SJCRH30 (cell line): ENCODE results near the gene NELL1. TPM values are rescaled to one million over a fixed set of nuclear protein-coding genes. Genes with fewer than 3 reads are reported as not detected.

Source experiments
- DNase-seq, 2 experiments: peaks; one replicate each; pipeline ENCODE4 v3.0.0-alpha.2; 2015 to 2020
- H3K27ac ChIP-seq: fragments of 250-450 bp; sonication (Bioruptor Pico); 2 replicates; pipeline ENCODE4 v1.5.1; 2020; ENCODE audit warnings: mild to moderate bottlenecking, moderate library complexity
- H3K27me3 ChIP-seq: fragments of 250-450 bp; sonication (Bioruptor Pico); 2 replicates; pipeline ENCODE4 v1.5.1; 2020; ENCODE audit warnings: mild to moderate bottlenecking, moderate library complexity
- H3K36me3 ChIP-seq: fragments of 250-450 bp; sonication (Bioruptor Pico); 2 replicates; pipeline ENCODE4 v1.5.1; 2020; ENCODE audit warnings: mild to moderate bottlenecking, moderate library complexity
- H3K4me1 ChIP-seq: fragments of 250-450 bp; sonication (Bioruptor Pico); 2 replicates; pipeline ENCODE4 v1.5.1; 2020; ENCODE audit warnings: mild to moderate bottlenecking, moderate library complexity
- H3K4me3 ChIP-seq: fragments of 250-450 bp; sonication (Bioruptor Pico); 2 replicates; pipeline ENCODE4 v1.5.1; 2020; ENCODE audit warnings: mild to moderate bottlenecking, moderate library complexity
- H3K9me3 ChIP-seq: fragments of 250-450 bp; sonication (Bioruptor Pico); replicated peaks from 2 replicates; pipeline ENCODE4 v1.5.1; 2020; ENCODE audit warnings: mild to moderate bottlenecking, moderate library complexity
- total RNA-seq: library from RNA; depleted of rRNA; stranded (reverse); fragments of >200 nt; shearing (Covaris generic); gene quantifications from 2 replicates; pipeline ENCODE4 v1.2.3, GENCODE V29; 2014

The NELL1 gene
- total RNA-seq, 1 experiment from 2014 or later = 176 TPM

DNA sequence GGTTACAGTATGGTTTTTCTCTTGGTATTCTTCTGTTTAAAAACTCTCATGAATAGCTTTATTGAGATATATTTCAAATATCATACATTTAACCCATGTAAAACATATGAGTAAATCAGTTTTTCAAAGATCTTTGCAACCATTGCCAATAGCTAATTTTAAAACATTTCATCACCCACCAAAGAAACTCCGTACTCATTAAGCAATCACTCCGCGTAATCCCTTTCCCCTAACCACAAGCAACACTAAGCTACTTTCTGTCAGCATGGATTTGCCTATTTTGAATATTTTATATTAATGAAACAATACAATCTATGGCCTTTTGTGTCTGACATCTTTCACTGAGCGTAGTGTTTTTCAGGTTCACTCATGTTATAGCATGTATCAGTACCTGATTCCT is 825.6 kb downstream of the NELL1 start:
- Histone ChIP-seq H3K9me3 (peaks cover 10% of the 10 kb centered on the region), H3K4me1 (peaks cover under 1% of the 10 kb centered on the region; the same call in 1 of the 2 replicates), H3K4me3 (no peak overlapping the region), H3K27ac (no peak overlapping the region), H3K36me3 (no peaks in the 10 kb centered on the region), H3K27me3 (no peaks in the 10 kb centered on the region)
- no peak for DNase-seq

DNA sequence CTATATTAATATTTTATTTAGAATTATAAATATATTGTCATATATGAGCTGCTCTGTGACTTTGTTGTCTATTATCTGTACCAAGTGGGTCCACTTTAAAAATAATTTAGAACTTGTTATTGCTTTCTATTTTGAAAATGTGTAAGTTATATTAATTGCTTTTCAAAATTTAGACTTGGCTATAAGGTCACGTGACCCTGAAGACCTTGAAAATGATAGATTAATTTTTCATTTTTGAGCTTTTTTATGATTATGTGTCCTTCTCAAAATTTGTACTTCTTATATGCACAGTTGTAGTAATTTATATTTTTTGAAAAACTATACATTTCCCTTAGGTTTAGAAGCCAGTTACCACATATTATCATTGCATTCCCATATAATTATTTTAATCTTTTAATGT is 826.5 kb downstream of the NELL1 start:
- Histone ChIP-seq H3K36me3 (no peaks in the 10 kb centered on the region), H3K4me1 (no peaks in the 10 kb centered on the region), H3K4me3 (no peak overlapping the region), H3K27me3 (no peaks in the 10 kb centered on the region), H3K27ac (no peak overlapping the region), H3K9me3 (peaks cover 5% of the 10 kb centered on the region)
- no peak for DNase-seq

DNA sequence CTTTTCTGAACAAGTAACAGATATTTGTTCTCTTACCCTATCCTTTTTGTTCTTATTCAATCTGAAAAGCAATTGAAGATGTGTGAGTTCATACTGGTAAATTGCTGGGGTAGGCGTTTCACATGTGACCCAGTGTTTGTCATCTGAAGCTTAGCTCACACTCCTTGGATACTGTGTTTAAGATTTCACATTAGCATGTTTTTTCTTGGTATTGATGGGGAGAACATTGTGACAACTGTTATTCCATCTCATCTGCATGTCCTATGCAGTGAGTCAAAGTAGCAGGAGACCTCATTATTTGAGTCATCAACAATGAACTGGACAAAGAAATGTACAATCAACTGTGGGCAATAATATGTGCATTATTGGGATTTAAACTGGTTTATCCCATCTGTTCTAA is 831.9 kb downstream of the NELL1 start:
- Histone ChIP-seq H3K27me3 (no peaks in the 10 kb centered on the region), H3K36me3 (0 out of 2 replicates have a peak, but pooled peaks cover 3% of the 10 kb centered on the region), H3K27ac (no peak overlapping the region), H3K4me1 (no peaks in the 10 kb centered on the region), H3K9me3 (0 out of 2 replicates have a peak, but pooled peaks cover 3% of the 10 kb centered on the region), H3K4me3 (no peak overlapping the region)
- DNase-seq = no peak

DNA sequence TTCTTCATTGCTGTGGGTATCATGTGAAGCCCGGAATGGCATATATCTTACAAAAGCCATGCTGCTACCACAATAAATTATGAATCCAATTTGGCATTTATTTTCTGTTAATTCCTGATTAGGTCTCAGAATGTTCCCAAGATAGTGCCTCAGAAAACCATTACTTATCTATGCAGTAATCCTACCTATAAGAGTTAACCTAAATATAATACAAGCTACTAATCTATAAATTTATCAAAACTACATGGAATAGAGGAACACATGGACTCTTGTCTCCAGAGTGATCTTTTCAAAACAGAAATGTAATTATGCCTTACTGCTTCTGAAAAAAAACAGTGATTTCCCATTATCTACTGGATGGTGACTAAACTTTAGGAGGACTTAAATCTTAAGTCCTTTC is 835.7 kb downstream of the NELL1 start:
- no peaks in the 10 kb centered on the region for H3K27me3 ChIP-seq
- no peak overlapping the region for H3K27ac ChIP-seq
- no peak overlapping the region for H3K4me3 ChIP-seq
- H3K4me1 ChIP-seq = no peaks in the 10 kb centered on the region
- 0 out of 2 replicates have a peak, but pooled peaks cover 5% of the 10 kb centered on the region for H3K9me3 ChIP-seq
- no peak for DNase-seq
- 0 out of 2 replicates have a peak, but pooled peaks cover 3% of the 10 kb centered on the region for H3K36me3 ChIP-seq

DNA sequence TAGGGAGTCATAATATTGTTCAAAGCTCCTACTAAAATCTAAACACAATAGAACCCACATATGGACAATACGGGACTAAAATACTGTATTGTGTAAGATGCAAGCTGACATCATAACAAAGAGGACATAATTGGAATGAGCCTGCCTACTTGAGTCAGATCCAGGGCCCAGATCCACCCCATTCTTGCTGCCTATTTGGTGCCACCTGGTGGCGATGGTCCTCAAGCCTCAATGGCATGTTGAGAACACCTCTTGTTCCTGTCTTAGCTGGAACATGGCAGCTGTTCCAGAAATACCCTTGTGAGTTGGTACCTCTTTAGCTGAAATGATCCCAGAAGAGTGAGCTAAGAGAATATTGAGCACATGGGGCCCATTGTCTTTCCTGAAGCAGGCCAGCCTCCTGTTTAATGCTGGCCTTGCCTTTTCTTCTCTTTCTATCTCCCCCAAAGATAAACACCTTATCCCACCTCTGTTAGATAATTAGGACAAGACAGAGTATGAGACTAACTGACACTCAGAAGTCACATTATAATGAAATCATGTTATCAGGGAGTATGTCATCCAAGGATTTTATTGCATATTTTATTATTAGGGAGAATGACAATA is 842.6 kb downstream of the NELL1 start:
- no peaks in the 10 kb centered on the region for H3K4me1 ChIP-seq
- no peaks in the 10 kb centered on the region; the same call in 1 of the 2 replicates for H3K36me3 ChIP-seq
- H3K4me3 ChIP-seq = no peak overlapping the region
- H3K27ac ChIP-seq = no peak overlapping the region
- DNase-seq = peak; percentile 87 to 90
- H3K27me3 ChIP-seq = no peaks in the 10 kb centered on the region
- H3K9me3 ChIP-seq = 0 out of 2 replicates have a peak, but pooled peaks cover 5% of the 10 kb centered on the region

DNA sequence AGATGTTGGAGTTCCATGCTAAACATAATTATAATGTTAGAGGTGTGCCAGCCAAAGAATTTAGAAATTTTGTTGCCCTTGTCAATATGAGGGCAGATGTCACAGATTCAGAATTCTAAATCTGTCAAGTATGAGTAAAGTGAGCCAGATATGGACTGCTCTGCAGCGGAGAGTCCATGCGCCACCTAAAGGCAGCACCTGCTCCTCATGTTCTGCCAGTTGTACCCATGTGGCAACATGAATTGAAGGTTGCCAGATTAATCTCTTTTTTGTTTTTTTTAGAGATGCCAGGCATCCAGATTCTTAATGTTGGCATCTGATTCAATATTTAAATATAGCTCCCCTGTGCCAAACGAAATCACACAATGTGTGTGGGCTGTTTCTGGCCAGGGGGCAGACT is 844.9 kb downstream of the NELL1 start:
- Histone ChIP-seq H3K9me3 (no peaks in the 10 kb centered on the region), H3K27ac (no peak overlapping the region), H3K4me3 (no peak overlapping the region), H3K4me1 (no peaks in the 10 kb centered on the region), H3K27me3 (no peaks in the 10 kb centered on the region), H3K36me3 (no peaks in the 10 kb centered on the region; the same call in 1 of the 2 replicates)
- no peak for DNase-seq

DNA sequence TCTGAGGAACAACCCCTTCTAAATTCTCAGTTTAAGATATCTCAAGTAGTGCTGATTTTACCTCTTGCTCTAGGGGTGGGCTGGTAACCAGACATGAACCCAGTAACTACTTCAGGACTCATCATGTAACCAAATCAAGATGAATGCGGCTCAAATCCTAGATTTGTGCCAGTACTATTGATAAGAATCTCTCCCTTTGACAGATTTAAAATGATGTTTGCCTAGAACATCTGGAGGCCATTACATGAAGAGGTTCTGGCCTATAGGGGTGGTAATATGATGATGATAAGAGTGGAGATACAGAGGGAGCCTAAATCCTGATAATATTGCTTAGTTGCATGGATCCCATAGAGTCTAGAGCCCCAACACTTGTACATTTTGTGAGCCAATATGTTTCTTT is 850.9 kb downstream of the NELL1 start:
- Histone ChIP-seq H3K36me3 (0 out of 2 replicates have a peak, but pooled peaks cover 2% of the 10 kb centered on the region), H3K4me1 (no peaks in the 10 kb centered on the region), H3K9me3 (no peaks in the 10 kb centered on the region), H3K27me3 (no peaks in the 10 kb centered on the region), H3K4me3 (no peak overlapping the region), H3K27ac (no peak overlapping the region)
- no peak for DNase-seq

DNA sequence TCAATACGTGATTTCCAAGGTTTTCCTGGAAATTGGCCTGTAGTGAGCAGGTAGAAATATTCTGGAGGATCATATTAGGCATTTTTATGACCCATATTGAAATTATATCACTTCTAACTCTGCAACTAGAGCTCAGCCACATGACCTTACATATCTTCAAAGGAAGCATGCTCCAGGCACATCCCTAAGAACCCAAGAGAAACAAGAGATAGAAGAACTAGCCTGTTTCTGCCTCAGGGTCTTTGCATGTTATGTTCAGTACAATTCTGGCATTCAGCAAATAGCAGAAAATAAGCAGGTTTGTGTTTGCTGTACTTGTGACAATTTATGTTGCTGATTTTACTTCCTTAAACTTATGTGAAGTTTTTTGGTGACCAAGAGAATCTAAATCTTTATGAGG is 859.8 kb downstream of the NELL1 start:
- Histone ChIP-seq H3K27ac (no peak overlapping the region), H3K36me3 (no peaks in the 10 kb centered on the region), H3K4me3 (no peak overlapping the region), H3K27me3 (no peaks in the 10 kb centered on the region), H3K4me1 (no peaks in the 10 kb centered on the region), H3K9me3 (no peaks in the 10 kb centered on the region)
- DNase-seq = no peak

DNA sequence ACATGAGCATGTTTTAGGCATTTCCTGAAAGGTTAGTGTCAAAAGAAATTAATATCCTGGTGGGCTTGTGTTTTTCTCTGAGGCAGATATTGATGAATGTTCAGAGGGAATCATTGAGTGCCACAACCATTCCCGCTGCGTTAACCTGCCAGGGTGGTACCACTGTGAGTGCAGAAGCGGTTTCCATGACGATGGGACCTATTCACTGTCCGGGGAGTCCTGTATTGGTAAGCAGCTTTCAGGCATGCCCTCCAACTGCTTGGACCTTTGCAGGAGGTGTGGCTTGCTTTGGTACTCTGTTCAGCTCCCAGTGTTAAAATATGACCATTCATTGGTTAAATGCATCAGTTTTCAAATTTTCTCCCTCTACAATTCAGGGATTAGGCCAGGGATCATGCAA is 864.9 kb downstream of the NELL1 start:
- H3K36me3 ChIP-seq = no peaks in the 10 kb centered on the region
- no peak overlapping the region for H3K4me3 ChIP-seq
- no peaks in the 10 kb centered on the region for H3K9me3 ChIP-seq
- H3K27me3 ChIP-seq = no peaks in the 10 kb centered on the region
- no peak overlapping the region for H3K27ac ChIP-seq
- H3K4me1 ChIP-seq = no peaks in the 10 kb centered on the region
- DNase-seq = no peak

DNA sequence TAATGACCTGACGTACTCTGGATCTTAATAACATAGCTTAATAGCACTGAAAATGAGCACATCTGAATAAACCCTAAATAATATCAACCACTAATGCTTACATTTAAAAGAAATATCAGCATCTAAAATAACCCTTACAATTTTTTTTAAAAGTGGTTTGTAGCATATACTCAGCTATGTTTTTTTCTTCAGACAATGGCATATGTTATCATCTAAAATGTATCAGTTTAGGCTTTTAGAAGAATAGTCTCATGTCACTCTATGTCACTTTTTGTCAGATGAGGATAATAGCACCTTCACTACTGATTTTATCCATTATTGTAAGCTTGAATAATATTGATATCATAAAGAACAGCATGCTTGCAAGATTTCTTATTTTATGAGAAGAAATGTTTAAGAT is 868.6 kb downstream of the NELL1 start:
- Histone ChIP-seq H3K27ac (no peak overlapping the region), H3K27me3 (no peaks in the 10 kb centered on the region), H3K9me3 (no peaks in the 10 kb centered on the region), H3K36me3 (no peaks in the 10 kb centered on the region), H3K4me1 (no peaks in the 10 kb centered on the region), H3K4me3 (no peak overlapping the region)
- DNase-seq = no peak

DNA sequence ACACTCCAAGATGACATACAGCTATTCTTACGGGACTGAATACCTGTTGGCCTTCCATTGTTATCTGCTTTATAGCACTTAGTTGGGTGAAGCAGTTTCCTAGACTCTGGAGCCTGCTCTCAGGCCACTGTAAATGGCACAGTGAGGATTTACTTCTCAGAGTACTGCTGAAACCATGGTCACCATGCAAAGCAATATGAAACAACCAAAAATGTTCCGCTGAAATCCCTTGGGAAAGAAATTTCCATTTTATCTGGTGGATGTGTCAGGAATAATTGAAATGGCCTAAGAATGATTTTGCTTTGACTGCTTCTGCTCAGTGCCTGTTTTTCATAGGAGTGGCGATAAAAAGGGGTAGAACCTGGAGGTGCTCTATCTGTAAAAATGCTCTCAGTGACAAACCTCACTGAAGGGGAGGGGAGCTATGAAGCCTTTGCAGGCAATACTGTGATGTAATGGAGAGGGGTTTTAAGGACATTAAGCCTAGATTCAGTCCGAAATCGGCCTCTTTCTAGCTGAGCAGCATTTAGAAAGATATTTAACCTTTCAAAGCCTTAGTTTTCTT is 871.9 kb downstream of the NELL1 start:
- Histone ChIP-seq H3K4me3 (no peak overlapping the region), H3K27ac (no peak overlapping the region), H3K36me3 (no peaks in the 10 kb centered on the region), H3K9me3 (no peaks in the 10 kb centered on the region), H3K27me3 (no peaks in the 10 kb centered on the region), H3K4me1 (no peaks in the 10 kb centered on the region)
- no peak for DNase-seq

DNA sequence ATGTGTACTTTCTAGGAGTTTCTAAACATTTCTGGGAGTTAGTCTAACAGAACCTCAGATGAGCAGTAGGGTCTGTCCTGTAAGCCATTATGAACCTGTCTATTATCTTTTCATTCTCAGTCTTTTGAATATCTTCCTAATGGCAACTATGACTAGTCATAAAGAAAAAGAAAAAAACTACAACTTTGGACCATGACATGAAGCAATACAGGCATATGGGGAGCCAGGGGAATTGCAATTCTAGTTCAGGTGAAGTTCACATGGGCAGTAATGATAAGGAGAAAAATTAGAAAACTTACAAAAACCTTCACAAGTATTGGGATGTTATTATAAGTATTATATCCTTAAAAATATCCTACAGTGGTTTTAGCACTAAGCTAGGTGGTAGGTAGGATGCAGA is 874.5 kb downstream of the NELL1 start:
- Histone ChIP-seq H3K4me1 (no peaks in the 10 kb centered on the region), H3K9me3 (no peaks in the 10 kb centered on the region), H3K36me3 (no peaks in the 10 kb centered on the region), H3K4me3 (no peak overlapping the region), H3K27me3 (no peaks in the 10 kb centered on the region), H3K27ac (no peak overlapping the region)
- no peak for DNase-seq

DNA sequence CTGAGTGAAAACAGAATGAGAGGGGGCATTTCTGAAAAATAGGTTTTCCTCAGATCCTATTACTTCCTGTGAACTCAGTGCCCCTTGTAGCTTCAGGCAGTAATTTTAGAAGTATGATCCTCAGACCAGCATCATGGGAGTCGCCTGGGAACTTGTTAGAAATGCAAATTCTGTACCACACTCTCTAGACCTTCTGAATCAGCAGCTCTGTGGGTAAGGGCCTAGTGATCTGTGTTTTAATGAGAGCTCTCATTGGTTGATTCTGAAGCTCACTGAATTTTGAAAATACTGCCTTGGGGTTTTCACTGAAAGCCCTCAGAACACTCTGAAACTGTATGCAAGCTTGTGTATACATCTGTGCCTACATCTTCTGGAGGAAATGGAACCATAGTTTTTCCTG is 876.3 kb downstream of the NELL1 start:
- DNase-seq = peak in 1 of 2 experiments; percentile 15
- Histone ChIP-seq H3K9me3 (no peaks in the 10 kb centered on the region), H3K27ac (no peak overlapping the region), H3K4me1 (no peaks in the 10 kb centered on the region), H3K4me3 (no peak overlapping the region), H3K36me3 (no peaks in the 10 kb centered on the region), H3K27me3 (no peaks in the 10 kb centered on the region)

DNA sequence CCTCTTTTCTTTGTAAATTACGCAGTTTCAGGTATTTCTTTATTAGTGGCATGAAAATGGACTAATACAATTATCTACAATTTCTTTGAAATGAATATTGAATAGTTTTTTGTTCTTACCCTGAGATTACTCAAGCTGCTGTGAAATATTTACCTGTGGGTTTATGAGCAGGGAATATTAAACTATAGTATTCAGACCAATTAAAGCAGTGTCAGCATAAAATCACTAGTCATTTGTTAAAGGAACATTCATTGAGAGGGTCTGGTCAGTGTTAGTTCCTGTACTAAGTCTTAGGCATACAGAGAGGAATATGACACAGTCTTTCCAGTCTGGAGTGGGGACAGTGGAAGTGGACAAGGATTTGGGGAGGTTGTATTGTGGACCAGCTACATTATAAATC is 877.3 kb downstream of the NELL1 start:
- no peaks in the 10 kb centered on the region for H3K9me3 ChIP-seq
- H3K36me3 ChIP-seq = no peaks in the 10 kb centered on the region
- no peak overlapping the region for H3K27ac ChIP-seq
- H3K27me3 ChIP-seq = no peaks in the 10 kb centered on the region
- no peak overlapping the region for H3K4me3 ChIP-seq
- no peak for DNase-seq
- no peaks in the 10 kb centered on the region for H3K4me1 ChIP-seq

DNA sequence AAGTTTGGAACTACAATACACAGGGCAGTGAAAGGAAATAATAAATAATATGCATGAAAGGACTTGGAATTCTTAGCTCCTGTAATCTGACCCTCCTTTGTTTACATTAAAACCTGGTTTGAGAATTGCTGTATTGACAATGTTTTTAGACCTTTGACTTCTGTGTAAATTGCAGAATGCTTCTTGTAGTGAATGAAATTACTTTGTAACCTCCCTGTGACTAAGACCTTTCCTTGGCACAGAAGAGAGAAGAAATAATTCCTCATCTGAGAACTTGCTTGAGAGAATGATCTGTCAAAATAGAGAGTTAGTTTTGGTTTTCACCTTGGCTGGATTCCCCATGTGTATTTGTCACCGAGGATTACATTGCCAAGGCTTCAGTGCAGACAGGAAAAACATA is 883.5 kb downstream of the NELL1 start:
- Histone ChIP-seq H3K36me3 (no peaks in the 10 kb centered on the region), H3K9me3 (no peaks in the 10 kb centered on the region), H3K27me3 (no peaks in the 10 kb centered on the region), H3K27ac (peak overlapping the region; percentile 3; the same call in 1 of the 2 replicates), H3K4me1 (peaks cover 15% of the 10 kb centered on the region), H3K4me3 (no peak overlapping the region)
- peak in 1 of 2 experiments; percentile 58 for DNase-seq

DNA sequence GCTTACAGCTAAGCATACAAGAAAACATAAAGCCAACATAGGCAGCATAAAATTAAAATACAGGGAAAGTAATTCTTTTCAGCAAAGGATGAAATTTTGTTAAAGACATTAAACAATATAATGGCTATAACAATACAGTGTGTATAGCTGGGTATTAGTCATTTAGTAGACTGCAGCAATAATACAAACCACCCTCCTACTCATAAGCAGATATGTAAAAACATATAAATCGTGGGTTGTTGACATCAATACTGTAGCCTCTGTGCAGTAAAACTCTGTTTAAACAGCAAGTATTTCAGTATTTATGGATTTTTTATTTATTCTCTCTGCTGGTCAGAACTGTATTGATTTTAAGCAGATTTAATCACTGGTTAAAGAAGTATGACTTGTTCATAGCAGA is 884.4 kb downstream of the NELL1 start:
- H3K27me3 ChIP-seq = no peaks in the 10 kb centered on the region
- peaks cover 15% of the 10 kb centered on the region for H3K4me1 ChIP-seq
- no peak for DNase-seq
- no peaks in the 10 kb centered on the region for H3K9me3 ChIP-seq
- H3K36me3 ChIP-seq = no peaks in the 10 kb centered on the region
- H3K27ac ChIP-seq = no peak overlapping the region
- no peak overlapping the region for H3K4me3 ChIP-seq
